Mucosa of stomach (tissue), 1 donor: ENCODE data around the gene ZNF598.
A peak's percentile ranks its signal among the peaks of the same experiment; 100 is the strongest.

Experiments
- H3K27me3 ChIP-seq: one replicate; pipeline ENCODE4 v1.7.0; 2013; ENCODE audit warnings: mild to moderate bottlenecking, low read length; ENCODE audit not compliant: control insufficient read depth, insufficient read depth
- H3K36me3 ChIP-seq: one replicate; pipeline ENCODE4 v1.7.0; 2013; ENCODE audit warnings: low read length; ENCODE audit not compliant: control insufficient read depth, insufficient read depth
- H3K4me1 ChIP-seq: one replicate; pipeline ENCODE4 v1.7.0; 2013; ENCODE audit warnings: mild to moderate bottlenecking, low read length; ENCODE audit not compliant: control insufficient read depth, insufficient read depth
- H3K4me3 ChIP-seq: one replicate; pipeline ENCODE4 v1.7.0; 2013; ENCODE audit warnings: low read length
- H3K9ac ChIP-seq: one replicate; pipeline ENCODE4 v1.7.0; 2013; ENCODE audit warnings: mild to moderate bottlenecking, low read length, moderate library complexity
- H3K9me3 ChIP-seq: one replicate; pipeline ENCODE4 v1.7.0; 2013; ENCODE audit warnings: mild to moderate bottlenecking, low read length, moderate library complexity; ENCODE audit not compliant: control insufficient read depth
- donor health status: Pancreatic carcinoma.

ZNF598 gene

DNA sequence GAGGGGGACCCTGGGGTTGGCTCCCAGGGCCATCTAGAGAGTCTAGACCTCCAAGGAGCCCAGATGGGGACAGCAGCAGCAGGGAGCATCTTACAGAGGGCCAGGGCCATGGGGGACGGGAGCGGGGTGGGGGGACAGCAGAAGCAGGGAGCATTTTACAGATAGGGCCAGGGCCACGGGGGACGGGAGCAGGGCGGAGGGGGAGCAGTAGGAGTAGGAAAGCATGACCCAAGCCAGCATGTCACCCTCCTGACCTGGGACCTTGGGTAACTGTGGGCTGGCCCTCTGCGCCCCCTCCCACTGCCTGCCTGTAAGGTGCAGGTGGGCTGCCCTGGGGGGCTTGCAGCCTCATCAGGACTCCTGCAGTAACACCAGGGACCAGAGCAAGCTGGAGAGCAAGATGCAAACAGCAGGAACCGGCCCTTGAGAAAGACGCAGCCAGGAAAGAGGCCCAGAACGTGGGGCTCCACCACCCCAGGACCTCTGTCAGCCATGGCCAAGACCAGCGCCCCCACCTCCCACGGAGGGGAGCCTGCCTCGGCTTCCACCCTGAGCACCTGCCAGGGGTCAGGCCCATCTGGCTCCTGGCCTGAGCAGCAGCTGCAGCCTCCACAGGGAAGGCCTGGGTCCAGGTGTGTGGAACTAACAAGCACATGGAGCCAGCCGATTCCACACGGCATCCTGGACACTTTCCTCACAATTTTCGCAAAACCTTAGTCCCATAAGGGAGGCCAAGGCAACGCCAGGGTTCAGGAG lies 2.4 kb downstream of the ZNF598 start:
- Histone ChIP-seq H3K9me3 (no peaks in the 10 kb centered on the region), H3K9ac (peak overlapping the region; percentile 97), H3K27me3 (no peaks in the 10 kb centered on the region), H3K36me3 (peaks cover 5% of the 10 kb centered on the region), H3K4me3 (no peak overlapping the region), H3K4me1 (peaks cover 65% of the 10 kb centered on the region)

DNA sequence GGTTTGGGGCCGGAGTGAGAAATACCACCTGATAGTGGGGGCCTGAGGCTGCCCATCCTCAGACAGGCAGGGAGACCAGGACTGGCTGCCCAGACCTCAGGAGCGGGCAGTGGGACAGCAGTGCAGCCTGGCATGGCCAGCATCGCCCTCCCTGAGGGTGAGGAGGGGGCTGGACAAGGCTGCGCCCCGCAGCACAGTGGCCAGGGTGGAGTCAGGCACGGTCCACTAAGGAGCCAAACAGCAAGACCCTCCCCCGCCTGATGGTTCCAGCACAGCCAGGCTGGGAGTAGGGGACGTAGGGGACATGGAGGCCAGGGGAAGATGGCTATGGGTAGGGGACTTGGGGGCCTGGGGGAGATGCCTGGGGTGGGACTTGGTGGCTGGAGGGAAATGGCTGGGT lies 3.3 kb downstream of the ZNF598 start:
- peaks cover 65% of the 10 kb centered on the region for H3K4me1 ChIP-seq
- no peak overlapping the region for H3K9ac ChIP-seq
- no peak overlapping the region for H3K4me3 ChIP-seq
- H3K36me3 ChIP-seq = peaks cover 5% of the 10 kb centered on the region
- no peaks in the 10 kb centered on the region for H3K27me3 ChIP-seq
- H3K9me3 ChIP-seq = no peaks in the 10 kb centered on the region

DNA sequence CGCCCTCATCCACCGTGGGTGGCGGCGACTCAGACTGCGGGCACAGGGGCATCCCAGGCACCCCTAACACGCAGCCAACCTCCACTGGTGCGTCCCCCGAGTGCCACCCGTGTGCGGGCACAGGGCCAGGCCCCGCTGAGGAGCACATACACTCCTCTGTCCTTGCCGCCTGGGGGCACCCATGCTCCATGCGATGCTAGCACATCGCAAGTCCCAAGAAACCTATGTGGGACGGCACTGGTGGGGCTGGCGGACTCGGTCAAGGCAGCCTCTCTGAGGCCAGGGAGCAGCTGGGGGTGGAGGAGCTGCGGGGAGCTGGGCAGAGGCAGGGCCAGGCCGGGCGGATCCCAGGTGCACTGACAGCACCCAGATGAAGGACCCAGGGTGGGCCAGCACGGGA lies 4.0 kb downstream of the ZNF598 start:
- no peak overlapping the region for H3K9ac ChIP-seq

DNA sequence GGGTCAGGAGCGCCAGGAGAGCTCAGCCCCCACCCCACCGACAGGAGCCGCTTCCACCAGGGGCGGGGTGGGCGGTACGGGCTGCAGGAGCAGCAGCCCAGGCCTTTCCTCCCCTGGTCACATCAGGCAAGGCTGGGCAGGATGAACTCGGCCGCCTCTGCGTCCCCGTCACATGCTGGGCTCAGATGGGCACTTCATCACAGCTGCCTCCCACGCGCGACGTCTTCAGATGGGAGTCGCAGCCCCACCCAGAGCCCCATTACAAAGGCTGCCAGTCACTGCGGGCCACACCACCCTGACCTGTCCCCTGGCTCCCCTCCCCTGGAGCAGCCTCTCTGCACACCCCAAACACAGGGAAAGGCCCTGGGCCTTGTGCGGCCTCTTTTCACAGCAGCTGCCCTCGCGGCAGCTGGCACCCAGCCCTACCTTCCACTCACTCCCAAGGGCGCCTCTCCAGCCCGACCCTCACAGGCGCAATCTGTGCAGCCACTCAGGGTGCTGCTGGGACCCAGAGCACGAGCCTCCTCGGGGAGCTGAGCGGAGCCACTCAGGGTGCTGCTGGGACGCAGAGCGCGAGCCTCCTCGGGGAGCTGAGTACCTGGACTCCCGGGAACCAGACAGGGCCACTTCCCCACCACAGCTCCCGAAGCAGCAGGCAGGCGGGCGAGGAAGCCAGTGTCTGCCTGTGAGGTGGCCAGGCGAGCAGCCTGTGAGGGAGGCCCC lies 4.7 kb downstream of the ZNF598 start:
- Histone ChIP-seq H3K9ac (peak overlapping the region; percentile 29), H3K4me3 (no peak overlapping the region), H3K9me3 (no peaks in the 10 kb centered on the region), H3K36me3 (peaks cover 5% of the 10 kb centered on the region), H3K4me1 (peaks cover 57% of the 10 kb centered on the region), H3K27me3 (no peaks in the 10 kb centered on the region)

More for the DNA sequence above, 4.0 kb downstream of the ZNF598 start:
- H3K4me3 ChIP-seq = no peak overlapping the region
- H3K27me3 ChIP-seq = no peaks in the 10 kb centered on the region
- H3K4me1 ChIP-seq = peaks cover 64% of the 10 kb centered on the region
- peaks cover 5% of the 10 kb centered on the region for H3K36me3 ChIP-seq
- no peaks in the 10 kb centered on the region for H3K9me3 ChIP-seq

DNA sequence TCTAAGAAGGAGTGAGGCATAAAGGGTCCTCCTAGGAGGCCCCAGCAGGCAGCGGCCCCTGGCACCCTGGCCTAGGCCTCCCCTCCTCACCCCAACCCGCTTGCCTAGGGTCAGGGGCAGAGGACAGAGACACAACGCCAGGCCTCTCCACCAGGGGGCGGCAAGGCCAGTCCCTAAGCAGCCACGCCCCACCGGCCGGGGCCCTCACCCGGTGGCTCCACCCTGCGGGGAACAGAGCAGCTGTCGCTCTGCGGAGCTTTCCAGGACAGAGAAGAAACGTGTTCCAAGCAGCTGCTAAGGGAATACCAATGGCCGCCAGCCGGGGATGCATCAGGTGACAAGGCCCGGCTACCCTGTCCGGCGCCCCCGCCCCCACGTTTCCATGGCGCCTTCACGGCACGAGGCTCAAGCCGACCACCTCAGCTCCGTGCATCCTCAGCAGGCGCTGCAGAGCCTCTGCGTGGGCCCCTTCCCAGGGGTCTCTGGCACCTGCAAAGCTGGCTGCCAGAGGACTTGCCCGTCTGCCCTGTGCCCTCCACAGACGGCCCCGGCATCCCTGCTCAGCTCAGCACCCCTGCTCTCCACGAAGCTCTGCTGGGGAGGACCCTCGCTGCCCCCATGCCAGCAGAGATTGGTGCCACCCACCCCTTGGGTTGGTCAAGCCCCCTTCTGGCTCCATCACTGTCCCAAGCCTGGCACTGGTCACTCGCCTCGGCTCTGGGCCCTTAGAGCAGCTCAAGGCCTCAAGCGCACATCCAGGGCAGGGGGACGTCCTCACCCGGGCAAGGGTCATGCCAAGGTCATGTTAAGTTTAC lies 5.6 kb downstream of the ZNF598 start:
- peaks cover 5% of the 10 kb centered on the region for H3K36me3 ChIP-seq
- no peak overlapping the region for H3K4me3 ChIP-seq
- H3K9ac ChIP-seq = peak overlapping the region; percentile 44
- no peaks in the 10 kb centered on the region for H3K9me3 ChIP-seq
- peaks cover 56% of the 10 kb centered on the region for H3K4me1 ChIP-seq
- no peaks in the 10 kb centered on the region for H3K27me3 ChIP-seq

DNA sequence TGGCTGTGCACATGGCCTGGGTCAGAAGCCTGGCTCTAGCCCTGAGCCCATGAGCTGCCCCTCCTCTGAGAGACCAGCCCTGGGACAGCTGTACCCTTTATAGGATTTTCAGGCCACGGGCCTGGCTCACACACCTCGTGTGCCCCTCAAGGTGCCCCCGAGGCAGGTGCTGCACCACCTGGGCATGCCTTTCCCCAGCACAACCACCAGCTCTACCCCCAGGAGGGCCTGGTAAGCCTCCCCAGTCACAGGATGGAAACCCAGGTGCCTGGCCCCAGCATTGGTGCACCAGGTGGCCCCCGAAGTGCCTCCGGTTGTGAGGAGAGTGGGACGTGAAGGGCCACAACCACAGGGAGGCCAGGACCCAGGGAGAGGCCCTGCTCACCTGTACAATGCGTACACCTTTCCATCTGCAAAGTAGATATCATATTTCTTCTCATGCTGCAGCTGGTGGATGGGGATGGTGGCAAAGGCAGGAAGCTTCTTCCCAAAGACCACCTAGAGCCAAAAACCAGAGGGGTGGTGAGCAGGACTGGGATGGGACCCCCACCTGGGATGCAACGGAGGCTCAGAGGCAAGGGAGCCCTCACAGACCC lies 6.3 kb downstream of the ZNF598 start:
- Histone ChIP-seq H3K4me3 (no peak overlapping the region), H3K4me1 (peaks cover 49% of the 10 kb centered on the region), H3K36me3 (peaks cover 5% of the 10 kb centered on the region), H3K27me3 (no peaks in the 10 kb centered on the region), H3K9me3 (no peaks in the 10 kb centered on the region), H3K9ac (peak overlapping the region; percentile 44)

DNA sequence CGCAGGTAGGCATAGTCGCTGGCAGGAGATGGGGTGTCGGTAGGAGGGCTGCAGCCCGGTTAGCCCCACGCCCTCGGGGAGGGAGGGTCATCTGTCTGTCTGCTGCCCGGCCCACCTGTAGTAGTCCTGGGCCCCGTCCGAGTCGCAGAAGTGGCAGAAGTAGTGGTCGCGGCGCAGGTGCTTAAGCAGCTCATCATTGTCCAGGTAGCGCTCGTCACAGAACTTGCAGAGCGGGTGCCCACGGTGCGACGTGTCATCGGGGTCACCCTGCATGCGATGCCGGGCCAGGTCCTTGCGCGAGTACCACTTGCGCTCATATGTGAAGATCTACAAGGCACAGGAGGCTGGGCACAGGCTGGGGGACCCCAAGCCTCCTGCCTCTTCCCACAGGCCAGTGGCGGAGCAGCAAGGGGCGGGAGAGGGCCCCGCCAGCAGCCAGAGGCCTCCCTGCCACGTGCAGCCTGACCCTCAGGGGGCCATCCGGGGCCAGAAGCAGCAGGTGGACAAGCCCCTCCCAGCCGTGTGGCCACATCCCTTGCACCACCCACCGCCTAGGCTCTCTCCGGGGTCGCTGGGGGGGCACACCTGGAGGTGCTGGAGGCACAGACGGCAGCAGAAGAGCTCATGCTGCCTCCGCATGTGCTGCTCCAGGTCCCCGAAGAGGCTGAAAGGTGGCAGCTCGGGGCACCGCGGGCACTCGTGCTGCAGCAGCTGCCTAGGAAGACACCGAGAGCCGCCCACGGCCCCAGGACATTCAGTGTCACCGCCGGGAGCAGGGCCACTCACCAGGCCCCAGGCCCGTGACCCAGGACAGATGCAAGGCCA lies 7.0 kb downstream of the ZNF598 start:
- Histone ChIP-seq H3K4me1 (peaks cover 42% of the 10 kb centered on the region), H3K4me3 (no peak overlapping the region), H3K9me3 (no peaks in the 10 kb centered on the region), H3K9ac (no peak overlapping the region), H3K36me3 (peaks cover 5% of the 10 kb centered on the region), H3K27me3 (no peaks in the 10 kb centered on the region)

DNA sequence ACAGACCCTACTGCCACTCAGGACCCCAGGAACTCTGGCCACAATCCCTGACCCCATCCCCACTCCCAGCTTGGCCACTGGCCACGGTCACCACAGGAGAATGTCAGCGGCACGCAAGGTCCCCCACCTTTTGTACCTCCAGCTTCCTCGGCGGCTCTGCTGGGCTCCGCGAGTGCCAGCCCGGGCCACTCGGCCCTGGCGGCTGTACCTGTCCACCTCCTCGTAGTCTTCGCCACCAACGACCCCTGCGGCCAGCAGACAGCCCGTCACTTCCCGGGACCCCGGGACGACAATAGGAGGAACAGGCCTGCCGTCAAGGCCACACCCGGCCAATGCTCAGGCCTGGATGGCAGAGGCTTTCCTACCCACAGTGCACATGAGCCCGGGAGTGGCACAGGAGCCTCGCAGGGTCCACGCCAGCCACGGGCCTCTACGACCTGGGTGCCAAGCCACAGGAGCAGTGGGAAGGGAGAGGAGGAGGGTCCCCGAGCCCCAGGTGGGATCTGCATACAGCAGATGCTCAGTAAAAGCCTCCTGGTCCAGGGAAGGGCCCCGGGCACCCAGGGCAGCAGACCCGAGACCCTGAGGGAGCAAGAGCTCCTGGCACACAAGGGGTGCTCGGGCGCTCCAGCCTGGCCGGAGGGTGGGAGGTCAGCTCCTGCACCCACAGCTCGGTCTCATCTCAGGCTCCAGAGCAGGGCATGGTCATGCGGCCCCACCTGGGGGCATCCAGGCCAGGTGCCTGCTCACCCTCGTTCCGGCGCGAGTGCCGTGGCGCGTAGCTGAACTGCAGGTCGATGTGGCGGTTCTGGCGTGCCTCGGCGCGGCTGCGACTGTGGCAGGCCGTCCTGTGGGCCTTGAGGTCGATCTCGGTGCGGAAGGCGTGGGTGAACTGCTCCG lies 7.9 kb downstream of the ZNF598 start:
- Histone ChIP-seq H3K4me3 (no peak overlapping the region), H3K9me3 (no peaks in the 10 kb centered on the region), H3K4me1 (peaks cover 34% of the 10 kb centered on the region), H3K9ac (no peak overlapping the region), H3K27me3 (no peaks in the 10 kb centered on the region), H3K36me3 (peaks cover 5% of the 10 kb centered on the region)

DNA sequence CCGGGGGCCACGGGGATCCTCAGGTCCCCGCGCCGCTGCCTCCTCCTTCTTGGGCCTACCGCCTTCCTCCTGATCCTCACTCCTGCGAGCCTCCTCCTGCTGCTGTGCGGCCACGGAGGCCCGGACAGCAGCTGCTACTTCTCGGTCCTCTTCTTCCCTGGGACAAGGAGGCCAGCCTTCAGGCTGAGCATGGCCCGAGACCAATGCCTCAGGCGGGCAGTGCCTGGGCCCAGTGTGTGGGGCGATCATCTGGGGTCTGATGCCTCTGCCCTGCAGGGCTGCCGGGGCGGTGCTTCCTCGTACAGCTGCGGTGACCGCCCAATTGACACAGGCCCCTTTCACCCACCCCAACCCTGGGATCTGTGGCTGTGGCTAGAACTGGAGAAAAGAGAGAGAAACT lies 8.6 kb downstream of the ZNF598 start:
- Histone ChIP-seq H3K36me3 (peaks cover 5% of the 10 kb centered on the region), H3K9ac (no peak overlapping the region), H3K4me3 (no peak overlapping the region), H3K27me3 (no peaks in the 10 kb centered on the region), H3K9me3 (no peaks in the 10 kb centered on the region), H3K4me1 (peaks cover 27% of the 10 kb centered on the region)

DNA sequence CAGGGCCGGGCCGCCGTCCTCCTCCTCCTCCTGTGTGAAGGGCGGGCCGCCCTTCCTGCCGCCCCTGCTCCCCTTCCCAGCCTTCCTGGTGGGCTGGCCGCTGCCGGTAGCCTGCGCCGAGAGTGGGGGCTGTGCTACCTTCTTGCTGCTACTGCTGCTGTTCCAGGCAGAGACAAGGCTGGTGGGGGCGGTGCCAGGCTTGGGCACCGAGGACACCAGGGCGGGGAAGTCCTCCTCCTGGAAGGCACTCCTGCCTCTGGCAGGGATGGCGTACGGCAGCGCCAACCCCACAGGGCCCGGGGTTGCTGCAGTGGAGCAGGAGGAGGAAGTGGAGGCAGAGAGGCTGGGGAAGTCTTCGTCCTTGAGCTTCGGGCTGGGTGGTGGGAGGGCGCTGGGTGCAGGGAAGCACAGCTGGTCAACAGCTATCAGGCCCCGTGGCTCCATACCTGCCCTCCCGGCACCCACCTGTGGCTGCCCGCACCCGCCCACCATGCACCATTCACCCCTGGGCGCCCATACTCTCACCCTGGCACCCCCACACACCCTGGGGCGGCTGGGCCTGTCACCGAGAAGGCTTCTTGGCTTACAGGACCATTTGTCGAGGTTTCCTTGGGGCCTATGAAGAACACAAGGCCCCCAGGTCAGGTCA lies 9.6 kb downstream of the ZNF598 start:
- H3K9ac ChIP-seq = no peak overlapping the region
- peaks cover 5% of the 10 kb centered on the region for H3K36me3 ChIP-seq
- peaks cover 17% of the 10 kb centered on the region for H3K4me1 ChIP-seq
- no peak overlapping the region for H3K4me3 ChIP-seq
- H3K27me3 ChIP-seq = no peaks in the 10 kb centered on the region
- no peaks in the 10 kb centered on the region for H3K9me3 ChIP-seq
